ENCODE measurements around the gene GTF2A1. TPM values are rescaled to one million over a fixed set of nuclear protein-coding genes. Genes with fewer than 3 reads are reported as not detected.

GTF2A1 gene
- total RNA-seq, 1 experiment from 2014 or later = 34.4 TPM

- Histone ChIP-seq H3K9me3 (ENCODE audit: control insufficient read depth, insufficient read depth, low read depth, low read length) (no peaks in the 10 kb centered on the region), H3K4me1 (ENCODE audit: control insufficient read depth, insufficient read depth, low read length) (no peaks in the 10 kb centered on the region), H3K27ac (ENCODE audit: low read length) (no peak overlapping the region), H3K4me3 (ENCODE audit: low read depth in 2 of 2, low read length in 2 of 2) (no peak overlapping the region), H3K27me3 (ENCODE audit: control insufficient read depth, insufficient read depth, low read length) (no peaks in the 10 kb centered on the region; the same call in 1 of the 2 replicates), H3K36me3 (ENCODE audit: control insufficient read depth, insufficient read depth, low read length) (no peaks in the 10 kb centered on the region)
- ATAC-seq (no peak), DNase-seq (ENCODE audit: low read depth, low spot score) (no peak)
- ChIA-PET CTCF (no interaction called here), POLR2A (no interaction called here)
- intact Hi-C loops (cut with micrococcal nuclease; ENCODE audit: unreplicated experiment) = no loop called here
- TF ChIP-seq TCF7L2 (IDR thresholded peaks at IDR 0.05; ENCODE audit: low read depth, low read length) (no peak), REST (IDR thresholded peaks at IDR 0.05; ENCODE audit: insufficient read depth in 1 of 2, low read depth in 2 of 2, low read length in 1 of 2) (no peak), CTCF (IDR thresholded peaks at IDR 0.05) (no peak), POLR2AphosphoS5 (IDR thresholded peaks at IDR 0.05; ENCODE audit: low read depth, low read length) (no peak), SIN3A (IDR thresholded peaks at IDR 0.05; ENCODE audit: borderline replicate concordance, insufficient read depth, low read depth, low read length) (no peak)
- in situ Hi-C loops (cut with HindIII; ENCODE audit: low pct_unique_long_range_greater_than_20kb, low sequenced_read_pairs) = no loop called here
- BruUV-seq (replicated peaks) = no TSS peak
These were observed 40.0 kb upstream of the GTF2A1 start for GRCh38 chr14:81260732-81261131.

- Histone ChIP-seq H3K36me3 (ENCODE audit: control insufficient read depth, insufficient read depth, low read length) (no peaks in the 10 kb centered on the region), H3K4me3 (ENCODE audit: low read depth in 2 of 2, low read length in 2 of 2) (no peak overlapping the region), H3K27me3 (ENCODE audit: control insufficient read depth, insufficient read depth, low read length) (no peaks in the 10 kb centered on the region; the same call in 1 of the 2 replicates), H3K4me1 (ENCODE audit: control insufficient read depth, insufficient read depth, low read length) (no peaks in the 10 kb centered on the region), H3K9me3 (ENCODE audit: control insufficient read depth, insufficient read depth, low read depth, low read length) (no peaks in the 10 kb centered on the region), H3K27ac (ENCODE audit: low read length) (no peak overlapping the region)
- in situ Hi-C loops (cut with HindIII; ENCODE audit: low pct_unique_long_range_greater_than_20kb, low sequenced_read_pairs) = no loop called here
- ATAC-seq (no peak), DNase-seq (ENCODE audit: low read depth, low spot score) (no peak)
- ChIA-PET CTCF (no interaction called here), POLR2A (no interaction called here)
- intact Hi-C loops (cut with micrococcal nuclease; ENCODE audit: unreplicated experiment) = no loop called here
- TF ChIP-seq REST (IDR thresholded peaks at IDR 0.05; ENCODE audit: insufficient read depth in 1 of 2, low read depth in 2 of 2, low read length in 1 of 2) = no peak
- no TSS peak for BruUV-seq (replicated peaks)
These were observed 35.7 kb upstream of the GTF2A1 start for GRCh38 chr14:81256289-81256960.

Measured in Panc1 (cell line).